Prostate gland (tissue), 2 donors: Measurements from ENCODE around the gene INPP5J.

ENCODE experiments used
- CTCF ChIP-seq, 4 experiments: fragments of 200-600 bp in 2 of 4; fragments of 450-650 bp in 2 of 4; sonication (generic) in 2 of 4; IDR thresholded peaks; 1 replicate in 3 of 4; 2 replicates in 1 of 4; pipeline ENCODE4 v1.5.1; 2016 to 2019; ENCODE audit warnings: antibody characterized with exemption in 4 of 4, mild to moderate bottlenecking in 2 of 4, moderate library complexity in 2 of 4
- POLR2A ChIP-seq: fragments of 450-650 bp; IDR thresholded peaks from one replicate; pipeline ENCODE4 v1.6.1; 2016; ENCODE audit warnings: antibody characterized with exemption, mild to moderate bottlenecking
- POLR2AphosphoS5 ChIP-seq: sonication (generic); formaldehyde crosslinking; IDR thresholded peaks from one replicate; pipeline ENCODE4 v1.6.1; 2017; ENCODE audit warnings: antibody characterized with exemption

GRCh38 chr22:31093086-31093850, 29.5 kb upstream of the INPP5J start:
- TF ChIP-seq CTCF (IDR thresholded peaks at IDR 0.05) (no peak), POLR2A (no peak), POLR2AphosphoS5 (peak; percentile 4)
